T-helper 1 cell (primary cell): ENCODE data around the gene CACNA2D2.
A peak's percentile ranks its signal among the peaks of the same experiment; 100 is the strongest.

Experiments used
- DNase-seq, 5 donors: peaks; one replicate each; pipeline ENCODE4 v3.0.0-alpha.2; 2012 to 2020
- total RNA-seq, 4 donors: gene quantifications; one replicate each; lab custom pipeline; 2026; lab: John Stamatoyannopoulos, UW

Gene CACNA2D2
- 1.9 to 3.8 (median 3.3) reads per million in 4 donors for total RNA-seq

DNA sequence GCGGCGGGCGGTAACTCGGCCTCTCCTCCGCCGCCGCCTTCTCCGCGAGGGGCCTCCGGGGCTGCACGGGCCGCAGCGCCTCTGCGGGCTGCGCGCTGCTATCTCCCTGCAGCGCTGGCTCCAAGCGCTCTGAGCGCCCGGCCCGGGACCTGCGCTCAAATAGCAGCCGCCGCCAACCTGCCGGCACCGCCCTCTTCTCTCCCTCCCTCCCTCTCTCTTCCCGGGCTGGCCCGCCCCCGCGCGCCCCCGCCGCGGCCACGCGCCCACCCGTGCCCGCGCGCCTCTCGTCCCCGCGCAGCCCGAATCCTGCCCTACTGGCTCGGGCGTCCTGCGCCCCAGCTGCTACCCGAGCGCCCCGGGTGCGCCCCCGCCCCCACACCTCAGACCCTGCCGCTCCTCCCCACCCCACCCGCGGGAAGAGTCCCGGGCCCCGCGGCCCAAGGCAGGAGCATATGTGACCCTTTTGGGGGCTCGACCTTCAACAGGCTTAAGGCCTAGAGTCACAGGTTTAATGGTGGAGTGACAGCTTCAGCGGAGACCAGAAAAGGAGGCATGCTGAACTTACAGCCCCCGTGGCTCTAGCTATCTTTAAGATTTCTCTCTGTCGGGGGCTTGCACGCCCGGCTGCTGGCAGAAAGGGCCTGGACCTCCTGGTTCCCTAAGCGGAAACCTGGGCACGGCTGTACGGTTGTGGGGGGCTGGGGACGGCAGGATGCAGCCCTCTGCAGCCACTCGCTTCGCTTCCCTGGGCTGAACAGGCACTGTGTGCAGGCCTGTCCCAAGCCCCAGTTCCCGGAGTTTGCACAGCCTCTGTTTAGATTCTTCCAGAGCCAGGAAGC lies at the start of gene CACNA2D2:
Gene CACNA2D2, minus strand, starts transcription at position 131 of the 839 bp plus-strand sequence. CDS start 211 bp downstream, outside the sequence.
- peak; percentile 38 to 63 (median 49) for DNase-seq

DNA sequence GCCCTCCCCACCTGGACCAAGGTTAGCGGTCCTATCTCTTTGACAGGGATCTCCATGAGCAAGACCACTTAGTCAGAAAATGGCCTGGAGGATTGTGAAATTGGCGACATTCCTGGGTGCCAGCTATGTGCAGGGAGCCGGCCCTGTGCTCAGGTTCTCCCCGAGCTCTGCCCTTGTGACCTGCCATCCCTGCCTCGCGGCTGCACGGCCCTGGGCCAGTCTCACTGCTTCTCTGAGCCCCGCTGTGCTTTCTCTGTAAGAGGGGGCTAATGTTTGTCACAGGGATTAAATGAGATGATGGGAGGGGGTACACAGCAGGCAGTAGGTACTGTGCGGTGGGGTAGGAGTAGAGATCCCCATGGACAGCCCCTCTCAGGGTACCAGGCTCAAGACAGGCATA lies 49.2 kb upstream of the CACNA2D2 start:
- DNase-seq: no peak

DNA sequence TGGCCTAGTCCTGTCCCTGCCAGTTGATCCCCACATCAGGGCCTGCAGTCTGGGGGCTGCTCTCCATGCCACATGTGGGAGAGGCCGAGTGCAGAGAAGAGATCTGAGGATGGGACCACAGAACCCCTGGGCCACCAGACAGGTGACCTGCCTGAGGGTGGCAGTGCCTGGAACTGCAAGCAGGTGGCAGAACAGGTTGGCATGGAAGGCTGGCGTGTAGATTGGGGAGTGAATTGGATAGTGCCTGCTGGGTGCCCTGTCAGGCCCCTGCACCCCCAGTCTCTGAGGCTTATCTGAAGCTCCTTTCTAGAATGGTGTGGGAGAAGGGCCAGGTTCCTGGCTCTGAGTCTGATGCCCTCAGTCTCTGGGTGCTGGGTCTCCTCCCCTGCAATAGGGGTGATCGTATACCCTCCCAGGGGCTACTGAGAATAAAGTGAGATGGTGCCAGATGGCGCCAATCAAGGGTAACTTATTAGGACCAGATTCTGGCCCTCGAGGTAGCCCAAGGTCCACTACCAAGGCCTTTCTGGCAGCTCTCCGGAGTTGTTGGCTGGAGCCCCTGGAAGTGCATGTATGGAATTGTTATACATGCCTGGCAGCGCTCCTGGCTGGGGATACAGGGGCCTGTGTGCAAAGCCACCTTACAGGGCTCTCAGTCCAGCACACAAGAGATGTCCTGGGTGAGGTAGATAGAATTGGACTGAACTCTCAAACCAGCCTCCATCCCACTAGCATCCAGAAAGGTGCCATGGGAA lies 48.4 kb upstream of the CACNA2D2 start:
- DNase-seq: peak in 1 of 5 donors; percentile 8

DNA sequence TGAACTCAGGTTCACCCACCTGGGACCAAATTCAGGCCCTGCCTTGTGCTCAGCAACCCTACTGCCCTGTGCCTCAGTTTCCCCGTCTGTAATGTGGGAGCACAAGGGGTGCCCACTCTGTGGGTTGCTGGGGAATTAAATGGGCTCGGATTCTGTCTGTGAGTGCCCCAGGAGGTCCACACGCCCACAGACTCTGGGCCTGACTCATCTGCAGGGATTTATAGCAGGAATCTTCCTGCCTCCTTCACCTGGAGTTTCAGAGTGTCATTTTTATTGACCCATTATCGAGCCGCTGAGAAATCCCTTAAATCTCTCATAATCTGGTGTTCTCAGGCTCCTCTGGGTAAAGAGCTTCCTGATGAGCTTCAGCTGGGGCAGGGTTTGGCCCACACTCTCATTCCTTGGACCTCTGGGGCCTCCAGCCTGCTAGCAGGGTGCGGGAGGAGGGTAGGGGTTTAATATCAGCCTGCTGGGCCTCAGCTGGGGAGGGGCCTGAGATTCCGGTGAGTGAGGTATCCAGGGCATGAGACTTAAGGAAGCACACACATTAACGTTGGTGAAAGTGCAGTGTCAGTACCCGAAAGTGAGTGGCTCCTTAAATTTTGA lies 47.7 kb upstream of the CACNA2D2 start:
- DNase-seq: no peak

DNA sequence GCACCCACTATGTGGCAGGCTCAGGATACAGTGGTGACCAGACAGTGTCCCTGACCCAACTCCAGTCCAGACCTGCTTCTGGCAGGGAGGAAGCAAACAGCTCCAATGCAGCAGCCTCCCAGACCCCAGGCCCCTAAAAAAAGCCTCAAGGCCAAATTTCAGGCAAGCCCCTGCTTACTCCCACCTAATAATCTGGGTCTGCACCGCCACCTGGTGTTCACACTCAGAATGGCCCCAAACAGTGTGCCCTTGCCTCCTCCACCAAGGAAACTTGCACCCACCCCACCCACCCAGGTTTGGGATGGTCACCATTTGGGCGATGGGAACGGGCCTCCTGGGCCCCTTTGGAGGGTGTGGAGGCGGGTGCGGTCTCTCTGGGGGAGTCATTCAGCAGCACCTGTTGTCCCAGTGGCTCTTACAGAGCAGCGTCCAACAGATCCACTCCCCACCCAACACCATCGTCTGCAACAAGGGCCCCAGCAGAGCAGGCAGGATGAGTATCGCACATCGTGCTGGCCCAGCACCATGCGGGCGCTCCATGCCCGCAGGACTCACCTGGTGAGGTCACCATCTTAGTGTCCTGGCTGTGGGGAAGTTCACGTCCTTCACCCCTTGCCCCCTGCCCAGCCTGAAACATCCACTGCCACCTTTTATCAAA lies 46.8 kb upstream of the CACNA2D2 start:
- peak in 4 of 5 donors; percentile 21 to 63 (median 48) for DNase-seq

DNA sequence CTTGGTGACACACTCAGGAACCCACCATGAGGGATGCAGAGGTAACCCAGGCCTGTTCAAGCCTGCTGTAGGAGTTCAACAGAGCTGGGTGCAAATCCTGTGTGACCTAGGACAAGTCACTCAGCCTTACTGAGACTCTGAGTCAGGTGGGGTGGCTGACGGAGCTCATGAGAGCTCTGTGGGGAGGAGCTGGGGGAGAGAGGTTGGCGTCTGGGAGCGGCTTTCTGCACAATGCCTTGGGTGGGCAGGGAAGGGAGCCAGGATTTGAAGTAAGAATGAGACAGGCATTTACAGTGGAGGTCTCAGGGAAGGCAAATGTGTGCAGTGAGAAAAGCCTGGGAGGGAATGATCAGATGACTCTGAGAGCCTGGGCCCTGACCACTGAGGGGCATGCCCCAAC lies 45.8 kb upstream of the CACNA2D2 start:
- DNase-seq: no peak

DNA sequence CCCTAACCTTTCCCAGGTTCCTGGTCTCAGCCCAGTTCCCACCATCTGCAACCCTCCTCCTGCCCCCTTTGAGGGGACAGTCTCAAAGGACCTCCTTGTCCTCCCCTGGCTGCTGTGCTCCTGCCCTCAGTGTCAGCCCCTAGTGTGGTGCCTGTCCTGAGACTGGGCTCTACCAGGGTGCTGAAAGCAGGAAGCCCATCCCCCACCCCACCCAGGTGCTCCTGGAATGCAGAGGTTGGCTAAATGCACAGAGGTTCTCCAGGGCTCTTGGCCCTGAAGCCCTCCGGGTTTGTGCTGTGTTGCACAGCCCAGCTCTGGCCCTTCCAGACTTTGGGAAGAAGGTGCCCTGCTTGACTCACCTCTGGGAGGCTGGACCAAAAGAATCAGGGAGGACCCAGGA lies 42.3 kb upstream of the CACNA2D2 start:
- DNase-seq: no peak

DNA sequence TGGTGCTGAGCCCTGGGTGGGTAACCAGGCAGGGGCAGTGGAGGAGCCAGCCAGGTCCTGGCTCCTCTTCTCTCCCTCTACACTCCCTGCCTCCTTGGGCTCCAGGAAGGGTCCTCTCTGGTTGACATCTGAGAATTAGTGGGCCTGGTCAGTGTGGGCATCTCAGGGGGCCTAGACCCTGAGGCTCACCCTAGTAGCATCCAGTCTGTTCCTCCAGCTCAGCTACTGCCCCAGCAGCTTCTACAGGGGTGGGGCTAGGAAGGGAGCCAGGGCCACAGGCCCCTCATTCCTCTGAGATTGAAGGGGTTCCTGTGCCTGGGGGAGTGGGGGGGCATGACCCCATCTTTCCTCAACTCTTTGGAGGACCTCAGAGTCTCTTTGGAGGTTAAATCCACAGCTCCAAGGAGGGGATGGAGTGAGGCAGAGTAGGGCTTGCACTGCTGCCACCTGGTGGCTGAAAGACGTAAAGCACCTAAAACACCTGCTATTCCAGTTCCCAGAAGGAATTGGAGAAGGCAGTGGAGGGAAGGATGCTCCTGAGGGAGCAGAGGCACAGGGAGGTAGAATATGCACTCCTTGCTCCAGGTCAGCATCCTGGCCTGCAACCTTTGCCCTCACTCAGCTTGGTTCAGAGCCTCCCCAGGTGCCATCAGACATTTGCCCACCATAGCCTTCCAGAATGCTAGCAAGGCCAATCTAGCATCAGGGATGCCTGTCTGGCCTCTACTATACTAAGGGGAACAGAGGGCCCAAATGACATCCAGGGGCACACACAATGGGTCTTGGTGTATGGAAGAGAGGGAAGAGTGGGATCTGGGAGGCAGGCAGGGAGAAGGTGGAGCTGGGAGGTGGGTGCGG lies 39.0 kb upstream of the CACNA2D2 start:
- DNase-seq: peak; percentile 22 to 60 (median 37)

DNA sequence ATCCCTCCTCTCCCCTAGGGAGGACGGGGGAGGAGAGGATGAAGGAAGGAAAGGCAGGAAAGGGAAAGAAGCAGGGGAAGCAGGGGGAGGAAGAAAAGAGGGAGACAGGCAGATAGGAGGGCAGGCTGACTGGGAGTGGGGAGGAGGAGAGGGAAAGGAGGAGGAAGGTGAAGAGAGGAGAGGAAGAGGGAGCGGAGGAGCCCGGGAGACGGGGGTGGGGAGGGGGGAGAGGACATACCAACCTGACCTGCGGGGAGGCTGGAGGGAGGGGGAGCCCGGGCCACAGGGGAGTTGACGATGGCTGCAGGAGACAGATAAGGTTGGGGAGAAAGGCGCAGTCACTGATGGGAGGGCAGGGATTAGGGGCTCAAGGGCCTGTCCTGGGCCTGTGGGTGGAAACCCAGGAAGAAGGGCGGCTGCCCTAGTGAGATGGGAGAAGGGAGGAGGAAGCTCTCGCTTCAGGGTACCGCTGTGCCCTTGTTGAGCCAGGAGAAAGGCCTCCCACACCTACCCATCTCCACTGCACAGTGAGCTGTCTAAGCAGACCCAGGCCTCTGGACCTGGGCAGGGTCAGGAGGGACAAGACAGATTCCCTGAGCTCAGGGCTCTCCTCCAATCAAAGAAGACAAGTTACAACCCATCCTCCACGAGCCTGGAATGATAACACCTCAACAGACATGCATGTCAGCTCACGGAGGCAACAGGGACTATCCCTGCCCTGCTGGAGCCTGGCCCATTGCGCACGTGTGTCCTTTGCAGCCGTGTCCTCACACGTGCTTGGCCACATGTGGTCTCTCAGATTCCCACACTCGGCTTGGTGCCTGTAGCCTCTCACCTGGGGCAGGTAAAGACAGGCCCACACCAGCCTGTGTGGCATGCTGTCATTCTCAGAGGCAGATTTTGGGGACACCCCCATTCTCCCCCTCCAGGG lies 36.2 kb upstream of the CACNA2D2 start:
- DNase-seq: no peak

DNA sequence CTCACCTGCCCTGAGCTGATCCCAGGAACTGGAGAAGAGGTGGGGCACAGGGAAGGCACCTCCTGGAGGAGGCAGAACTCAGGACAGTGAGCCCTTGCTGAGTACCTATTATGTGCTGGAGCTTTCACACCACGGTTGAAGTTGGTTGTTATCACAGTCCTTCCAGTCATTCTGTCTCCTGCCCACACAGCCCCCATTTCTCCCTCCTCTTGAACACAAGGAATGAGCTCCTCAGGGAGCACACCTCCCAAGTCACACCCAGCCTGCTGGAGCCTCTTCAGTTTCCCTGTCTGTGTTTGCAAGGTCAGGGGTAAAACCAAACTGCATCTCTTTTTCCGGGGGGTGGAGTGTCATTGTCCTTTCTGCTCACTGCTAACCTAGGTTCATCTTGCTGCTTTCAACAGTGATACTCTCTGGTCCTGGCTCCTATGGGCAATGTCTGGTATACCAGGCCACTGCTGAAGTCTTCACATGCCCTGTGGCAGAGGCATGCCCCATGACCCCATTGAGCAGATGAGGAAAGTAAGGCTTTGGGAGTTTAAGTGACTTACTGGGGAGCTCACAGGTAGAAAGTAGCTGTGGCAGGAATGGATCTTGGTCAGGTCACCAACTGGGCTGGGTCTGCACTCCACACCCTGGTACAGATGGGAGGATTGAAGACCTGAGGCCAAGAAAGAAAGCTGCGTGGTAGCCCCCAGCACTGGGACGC lies 34.1 kb upstream of the CACNA2D2 start:
- DNase-seq: no peak

DNA sequence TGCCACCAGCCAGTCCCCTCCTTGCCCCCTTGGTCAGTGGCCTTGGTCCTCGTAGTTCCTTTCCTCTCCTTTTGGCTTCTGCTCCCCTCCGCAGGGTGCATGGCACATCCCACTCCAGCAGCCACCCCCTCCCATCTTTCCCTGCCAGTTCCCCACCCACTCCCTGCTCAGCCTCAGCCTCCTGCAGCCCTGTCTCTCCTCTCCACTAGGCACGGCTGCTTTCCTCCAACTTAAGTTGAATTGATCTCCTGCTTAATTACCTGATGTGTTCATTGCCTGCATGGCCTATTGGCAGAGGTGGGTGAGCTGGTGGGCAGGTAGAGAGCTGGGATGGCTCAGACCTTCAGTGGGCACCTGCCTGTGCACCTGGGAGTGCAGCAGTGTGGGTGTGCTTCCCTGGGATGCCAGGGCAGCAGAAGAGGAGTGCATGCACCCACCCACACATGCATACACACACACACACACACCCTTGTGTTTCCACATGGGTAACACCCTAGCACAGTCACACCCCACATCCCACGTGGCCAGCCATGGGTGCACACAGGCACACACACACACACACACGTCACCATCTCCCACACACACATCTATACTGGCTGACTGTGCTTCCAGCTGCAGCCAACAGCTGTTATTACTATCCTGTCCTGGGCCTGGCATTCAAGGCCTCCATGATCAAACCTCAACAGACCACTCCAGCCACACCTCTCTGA lies 33.2 kb upstream of the CACNA2D2 start:
- DNase-seq: no peak

DNA sequence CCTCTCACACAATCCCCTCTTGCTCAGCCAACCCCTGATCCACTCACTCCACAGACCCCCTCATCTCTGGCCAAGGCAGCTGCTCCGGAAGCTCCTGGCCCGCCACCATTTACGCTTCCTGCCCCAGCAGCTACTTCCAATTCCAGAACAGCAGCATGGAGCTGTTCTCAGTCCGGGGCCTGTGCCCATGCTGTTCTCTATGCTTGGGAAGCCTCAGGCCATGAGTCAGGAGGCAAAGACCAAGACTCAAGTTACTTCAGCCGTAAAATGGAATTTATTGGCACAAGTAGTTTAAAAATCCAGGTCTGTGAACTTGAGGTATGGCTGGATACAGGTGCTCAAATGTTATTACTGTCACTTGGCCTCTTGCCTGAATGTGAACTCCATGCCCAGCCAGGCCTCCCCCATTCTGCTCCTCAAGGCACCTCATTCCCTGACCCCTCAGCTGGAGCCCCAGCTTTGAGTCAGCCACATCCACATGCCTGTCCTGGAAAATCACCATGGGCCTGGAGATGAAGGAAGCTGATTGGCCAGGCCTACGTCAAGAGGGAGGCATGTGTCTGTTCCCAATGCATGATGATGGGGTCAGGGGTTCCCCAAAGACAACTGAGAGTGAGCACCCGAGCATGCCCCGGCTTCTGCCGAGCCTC lies 31.4 kb upstream of the CACNA2D2 start:
- no peak for DNase-seq

DNA sequence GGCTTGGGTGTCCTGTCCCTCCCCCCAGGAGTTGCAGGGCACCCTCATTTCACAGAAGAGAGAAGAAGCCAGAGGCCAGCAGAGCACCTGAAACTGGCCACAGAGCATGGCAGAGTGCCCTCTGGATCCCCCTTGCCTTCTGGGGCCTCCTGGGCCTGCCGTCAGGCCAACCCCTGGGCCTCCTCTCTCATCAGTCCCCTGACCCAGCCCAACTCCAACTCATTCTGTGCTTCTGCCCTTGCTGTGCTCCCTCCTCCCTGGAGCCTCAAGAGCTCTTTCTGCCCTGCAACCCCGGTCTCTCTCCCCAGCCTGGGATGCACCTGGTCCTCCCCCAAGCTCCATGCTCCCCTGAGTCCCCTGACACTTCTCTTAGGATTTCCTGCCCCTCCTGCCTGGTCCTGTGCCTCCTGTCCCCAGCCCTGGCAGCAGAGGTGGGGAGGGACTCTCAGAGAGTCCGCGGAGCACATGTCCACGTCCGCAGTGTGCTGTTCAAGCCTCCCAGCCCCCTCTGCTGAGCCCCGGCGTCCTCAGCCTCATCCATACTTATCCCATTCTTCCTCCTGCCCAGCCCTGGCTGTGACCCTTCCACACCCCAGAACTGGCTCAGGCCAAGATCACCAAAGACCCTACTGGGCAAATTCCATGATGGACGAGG lies 30.5 kb upstream of the CACNA2D2 start:
- DNase-seq: no peak

DNA sequence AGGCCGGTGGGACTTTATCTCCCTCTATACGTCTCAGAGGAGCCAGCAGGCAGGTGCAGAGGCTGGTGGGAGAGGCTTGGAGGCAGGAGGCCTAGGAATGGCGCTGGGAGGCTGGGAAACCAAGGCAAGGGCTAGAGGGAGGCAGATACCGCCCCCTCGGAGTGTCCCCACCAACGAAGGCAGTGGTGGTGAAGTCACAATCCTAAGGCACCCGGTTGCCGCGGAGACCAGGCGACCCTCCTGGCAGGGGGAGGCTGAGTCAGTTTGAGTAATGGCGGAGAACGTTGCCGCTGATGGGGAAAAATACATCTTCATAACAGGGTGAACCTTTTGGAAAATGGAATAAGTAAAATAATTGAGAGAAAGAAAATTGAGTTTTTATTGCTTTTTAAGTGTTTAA lies 29.9 kb upstream of the CACNA2D2 start:
- no peak for DNase-seq

DNA sequence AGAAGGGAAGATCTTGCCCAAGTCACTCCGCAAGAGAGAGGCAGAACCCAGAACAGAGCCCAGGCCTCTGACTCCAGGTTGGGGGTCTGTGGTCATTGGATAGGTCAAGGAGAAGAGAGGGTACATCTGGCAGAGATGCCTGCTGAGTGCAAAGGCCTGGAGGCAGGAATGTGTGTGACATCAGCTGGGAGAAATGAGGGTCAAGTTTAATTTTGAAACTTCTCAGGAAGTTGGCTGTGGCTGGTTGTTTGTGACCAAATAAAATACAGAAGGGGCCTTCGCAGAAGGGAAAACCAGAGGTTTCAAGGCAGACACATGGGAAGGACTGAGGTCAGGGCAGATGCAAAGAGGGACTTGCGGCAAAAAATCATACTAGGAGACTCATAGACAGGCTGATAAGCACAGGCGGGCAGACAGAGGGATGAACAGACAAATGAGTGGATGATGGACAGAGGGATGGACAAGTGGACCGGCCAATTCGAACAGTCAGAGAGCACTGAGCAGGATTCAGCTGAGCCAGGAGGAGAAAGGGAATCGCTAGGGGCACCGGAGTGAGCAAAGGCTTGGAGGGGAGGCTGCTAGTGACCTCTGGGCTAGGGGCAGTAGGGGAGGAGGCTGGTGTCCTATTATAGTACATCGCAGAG lies 28.8 kb upstream of the CACNA2D2 start:
- DNase-seq: no peak

DNA sequence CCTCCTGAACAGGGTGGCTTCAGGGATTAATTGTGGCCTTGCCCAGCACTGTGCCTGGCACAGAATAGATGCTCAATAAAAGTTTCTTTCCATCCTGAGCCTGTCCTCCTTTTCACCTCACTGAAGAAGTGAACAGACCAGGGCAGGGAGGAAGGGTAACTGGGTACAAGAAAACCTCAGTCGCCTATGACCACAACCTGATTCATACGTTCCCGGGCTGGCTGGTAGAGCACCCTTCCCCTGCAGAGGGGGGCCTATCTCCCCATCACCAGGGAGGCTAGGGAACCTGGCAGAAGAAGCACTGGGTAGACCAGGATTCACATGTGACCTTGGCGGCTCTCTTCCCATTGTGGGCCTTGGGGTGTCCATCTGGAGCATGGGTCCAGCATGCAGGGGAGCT lies 27.8 kb upstream of the CACNA2D2 start:
- DNase-seq: no peak
